Medulla oblongata (tissue), 1 donor: ENCODE data around the gene ZFTA.
"Not testable (repeated sequence)": the region's sequence is repeated elsewhere in the genome, so short reads cannot be mapped to it uniquely, and the experiment has no call there.

Experiments used
- DNase-seq: peaks from one replicate; pipeline ENCODE4 v3.0.0-alpha.2; 2015; ENCODE audit errors: extremely low spot score

ZFTA gene

DNA sequence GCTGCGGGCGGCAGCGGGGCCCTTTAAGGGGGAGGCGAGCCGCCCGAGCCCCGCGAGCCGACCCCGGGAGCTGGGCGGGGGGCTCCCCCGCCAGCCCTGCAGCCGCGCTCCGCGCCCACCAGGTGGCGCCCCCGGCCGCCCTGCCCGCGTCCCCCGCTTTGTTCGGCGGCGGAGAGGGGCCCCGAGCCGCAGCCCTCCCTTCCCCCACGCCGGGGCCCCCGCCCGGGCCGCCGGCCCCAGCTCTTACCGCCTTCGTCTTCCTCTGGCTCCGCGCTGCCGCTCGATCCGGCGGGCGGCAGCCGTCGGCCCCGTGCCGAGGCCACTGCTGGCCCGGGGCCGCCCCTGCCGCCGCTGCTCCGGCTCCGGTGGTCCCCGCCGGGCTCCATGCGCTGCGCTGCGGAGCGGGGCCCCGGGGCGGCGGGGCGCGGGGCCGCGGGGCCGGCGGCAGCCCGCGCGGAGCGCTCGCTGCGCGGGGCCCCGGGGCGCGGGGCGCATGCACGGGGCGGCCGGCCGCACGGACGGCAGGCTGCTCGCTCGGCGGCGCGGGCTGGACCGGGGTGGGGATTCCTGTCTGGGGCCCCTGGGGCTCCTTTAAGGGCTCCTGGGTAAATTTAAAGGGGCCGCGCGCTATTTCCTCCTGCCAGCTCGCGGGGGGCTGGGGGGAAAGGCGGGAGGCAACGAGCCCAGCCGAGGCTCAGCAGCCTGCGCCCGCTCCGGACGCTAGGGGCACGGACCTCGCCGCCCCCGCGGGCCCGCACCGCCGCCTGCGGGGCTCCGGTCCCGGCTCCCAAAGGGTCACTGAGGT lies at the start of gene ZFTA:
ZFTA (minus strand) TSS at position 539 of the 805 bp plus-strand sequence; CDS start at position 386, 153 bp downstream.
- peak; percentile 45 for DNase-seq

DNA sequence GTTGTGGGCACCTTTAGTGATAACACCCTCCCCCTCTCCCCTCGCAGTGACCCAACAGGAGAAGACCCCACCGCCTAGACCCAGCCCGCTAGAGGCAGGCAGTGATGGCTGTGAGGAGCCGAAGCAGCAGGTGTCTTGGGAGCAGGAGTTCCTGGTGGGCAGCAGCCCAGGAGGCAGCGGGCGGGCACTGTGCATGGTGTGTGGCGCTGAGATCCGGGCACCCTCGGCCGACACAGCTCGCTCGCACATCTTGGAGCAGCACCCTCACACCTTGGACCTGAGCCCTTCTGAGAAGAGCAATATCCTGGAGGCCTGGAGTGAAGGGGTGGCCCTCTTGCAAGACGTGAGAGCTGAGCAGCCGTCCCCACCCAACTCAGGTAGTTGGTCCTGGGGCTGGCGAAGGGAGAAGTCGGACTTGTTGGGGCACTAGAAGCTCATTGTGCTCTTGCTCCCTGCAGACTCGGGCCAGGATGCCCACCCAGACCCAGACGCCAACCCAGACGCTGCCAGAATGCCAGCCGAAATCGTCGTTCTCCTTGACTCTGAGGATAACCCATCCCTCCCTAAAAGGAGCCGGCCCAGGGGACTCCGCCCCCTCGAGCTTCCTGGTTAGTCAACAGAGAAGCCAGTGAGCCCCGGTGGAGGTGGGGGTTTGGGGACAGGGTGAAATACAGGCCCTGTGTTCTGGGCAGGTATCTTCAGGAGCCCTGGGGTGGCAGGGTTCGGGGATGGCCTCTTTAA lies 49.4 kb upstream of the ZFTA start:
- no peak for DNase-seq

DNA sequence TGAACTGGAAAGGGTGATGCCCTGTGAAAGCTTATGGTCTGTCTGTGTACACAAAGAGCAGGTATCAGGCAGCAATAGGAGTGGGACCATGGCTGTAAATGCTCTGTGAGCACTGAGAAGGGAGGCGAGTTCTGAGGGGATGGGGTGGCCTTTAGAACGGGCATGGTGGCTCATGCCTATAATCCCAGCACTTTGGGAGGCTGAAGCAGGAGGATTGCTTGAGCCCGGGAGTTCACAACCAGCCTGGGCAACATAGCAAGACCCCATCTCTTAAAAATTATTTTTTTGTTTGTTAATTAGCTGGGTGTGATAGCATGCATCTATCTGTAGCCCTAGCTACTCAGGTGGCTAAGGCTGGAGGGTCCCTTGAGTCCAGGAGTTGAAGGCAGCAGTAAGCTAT lies 48.2 kb upstream of the ZFTA start:
- no peak for DNase-seq

DNA sequence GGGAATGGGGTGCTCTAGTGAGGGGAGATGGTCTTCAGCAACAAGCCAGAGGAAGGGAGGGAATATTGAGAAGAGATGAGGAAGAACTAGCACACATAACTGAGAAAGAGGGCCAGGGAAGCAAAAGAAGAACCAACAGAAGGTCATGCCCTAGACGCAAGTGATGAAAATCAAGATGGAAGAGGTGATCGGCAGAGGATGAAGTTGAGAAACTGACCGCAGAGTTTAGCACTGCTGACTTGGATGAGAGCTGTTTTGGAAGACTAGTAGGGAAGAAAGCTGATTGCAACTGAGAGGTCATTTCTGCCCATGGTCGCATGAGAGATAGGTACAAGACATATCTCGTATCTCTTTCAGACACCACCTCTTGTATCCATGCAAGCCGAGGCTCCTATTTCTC lies 47.6 kb upstream of the ZFTA start:
- no peak for DNase-seq

DNA sequence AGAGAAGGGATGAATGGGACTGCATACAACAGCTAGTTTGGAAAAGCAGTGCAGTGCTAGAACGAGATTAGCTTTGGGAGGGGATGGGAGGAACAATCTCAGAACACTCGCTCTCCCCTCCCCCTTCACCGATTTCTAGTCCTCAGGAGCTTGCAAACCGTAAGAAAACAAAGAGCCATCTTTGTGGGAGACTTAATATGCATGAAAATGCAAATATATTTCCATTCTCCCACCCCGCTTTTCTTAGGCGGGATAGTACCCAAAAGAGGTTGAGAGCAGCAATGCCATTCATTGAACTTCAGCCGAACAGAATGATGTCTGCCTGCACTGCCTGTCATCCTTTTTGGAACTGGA lies 45.8 kb upstream of the ZFTA start:
- DNase-seq = no peak

DNA sequence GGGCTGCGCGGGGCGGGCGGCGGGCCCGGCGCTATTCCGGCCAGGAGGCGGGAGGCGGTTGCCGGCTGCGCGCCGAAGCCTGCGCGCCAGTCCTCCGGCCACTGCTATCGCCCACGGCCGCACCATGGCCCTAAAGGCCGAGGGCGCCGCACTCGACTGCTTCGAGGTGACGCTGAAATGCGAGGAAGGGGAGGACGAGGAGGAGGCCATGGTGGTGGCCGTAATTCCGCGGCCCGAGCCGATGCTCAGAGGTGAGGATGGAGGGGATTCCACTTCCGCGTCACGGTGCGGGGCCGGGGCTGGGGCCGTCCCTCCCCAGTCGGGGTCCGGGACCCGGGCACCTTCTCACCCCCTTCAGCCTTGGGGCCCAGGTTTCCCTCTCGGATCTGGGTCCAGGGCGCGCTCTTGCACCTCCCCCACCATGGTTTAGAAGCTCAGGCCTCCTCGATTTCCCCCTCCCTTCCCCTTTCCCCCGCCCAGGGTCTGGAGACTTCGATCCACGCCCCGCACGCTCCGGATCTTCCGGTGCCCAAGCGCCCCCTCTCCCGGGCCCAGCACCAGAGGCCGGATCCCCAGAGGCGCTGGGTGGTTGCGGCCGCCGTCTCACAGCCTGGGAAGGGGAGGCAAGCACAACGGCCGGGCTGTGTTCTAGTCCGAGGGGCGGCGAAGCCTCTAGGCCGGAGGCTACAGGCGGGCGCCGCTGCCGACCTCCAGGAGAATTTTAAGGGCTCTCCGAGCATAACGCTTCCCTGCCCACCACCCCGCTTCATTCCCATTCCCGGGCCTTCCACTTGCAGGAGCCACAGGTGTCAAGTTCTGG lies 45.2 kb upstream of the ZFTA start:
- DNase-seq = peak; percentile 69

DNA sequence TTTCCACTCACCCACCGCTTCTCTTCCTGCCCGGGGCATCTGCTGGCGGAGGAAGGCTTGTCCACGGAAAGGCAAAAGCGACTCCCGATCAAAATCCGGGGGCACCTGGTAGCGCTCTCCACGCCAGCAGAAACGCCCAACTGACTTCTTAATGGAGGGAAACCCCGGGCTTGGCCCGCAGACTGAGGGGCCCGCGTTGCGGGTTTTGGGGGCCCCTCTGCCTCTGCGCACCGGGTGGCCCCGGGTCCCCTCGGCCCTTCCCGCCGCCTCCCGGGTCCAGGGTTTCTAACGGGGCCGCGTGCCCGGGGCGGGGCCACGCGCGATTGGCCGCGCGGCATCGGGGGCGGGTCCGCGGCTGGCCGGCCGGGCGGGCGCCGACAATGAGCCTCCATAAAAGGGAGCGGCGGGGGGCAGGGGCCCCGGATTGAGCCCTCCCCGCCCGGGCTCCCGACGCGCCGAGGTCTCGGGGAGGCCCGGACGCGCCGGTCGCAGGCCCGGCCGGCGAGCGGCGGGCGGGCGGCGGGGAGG lies 44.5 kb upstream of the ZFTA start, which contains the start of gene SPINDOC:
SPINDOC (plus strand) TSS at position 422 of the 528 bp plus-strand sequence. CDS start 231 bp downstream, outside the sequence.
- peak; percentile 87 for DNase-seq

DNA sequence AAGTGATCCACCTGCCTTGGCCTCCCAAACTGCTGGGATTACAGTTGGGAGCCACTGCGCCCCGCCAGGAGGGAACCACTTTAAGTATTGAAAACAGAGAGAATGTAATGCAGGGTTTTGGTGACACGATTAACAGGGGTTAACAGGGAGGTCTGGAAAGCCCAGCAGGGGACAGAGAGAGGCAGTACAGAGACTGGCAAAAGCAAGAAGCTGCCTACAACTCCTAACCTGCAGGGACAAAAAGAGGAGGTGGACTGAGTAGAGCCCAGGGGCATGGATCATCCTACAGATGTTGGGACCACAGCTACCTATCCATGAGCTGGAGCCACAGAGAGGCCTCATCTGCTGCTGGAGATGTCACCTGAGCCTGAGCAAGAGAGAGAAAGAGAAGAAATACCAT lies 42.9 kb upstream of the ZFTA start:
- no peak for DNase-seq

DNA sequence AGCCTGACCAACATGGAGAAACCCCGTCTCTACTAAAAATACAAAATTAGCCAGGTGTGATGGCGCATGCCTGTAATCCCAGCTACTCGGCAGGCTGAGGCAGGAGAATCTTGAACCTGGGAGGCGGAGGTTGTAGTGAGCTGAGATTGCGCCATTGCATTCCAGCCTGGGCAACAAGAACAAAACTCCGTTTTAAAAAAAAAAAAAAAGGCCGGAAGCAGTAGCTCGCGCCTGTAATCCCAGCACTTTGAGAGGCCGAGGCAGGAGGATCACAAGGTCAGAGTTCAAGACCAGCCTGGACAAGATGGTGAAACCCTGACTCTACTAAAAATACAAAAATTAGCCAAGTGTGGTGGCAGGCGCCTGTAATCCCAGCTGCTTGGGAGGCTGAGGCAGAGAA lies 41.8 kb upstream of the ZFTA start:
- not testable (repeated sequence) for DNase-seq

DNA sequence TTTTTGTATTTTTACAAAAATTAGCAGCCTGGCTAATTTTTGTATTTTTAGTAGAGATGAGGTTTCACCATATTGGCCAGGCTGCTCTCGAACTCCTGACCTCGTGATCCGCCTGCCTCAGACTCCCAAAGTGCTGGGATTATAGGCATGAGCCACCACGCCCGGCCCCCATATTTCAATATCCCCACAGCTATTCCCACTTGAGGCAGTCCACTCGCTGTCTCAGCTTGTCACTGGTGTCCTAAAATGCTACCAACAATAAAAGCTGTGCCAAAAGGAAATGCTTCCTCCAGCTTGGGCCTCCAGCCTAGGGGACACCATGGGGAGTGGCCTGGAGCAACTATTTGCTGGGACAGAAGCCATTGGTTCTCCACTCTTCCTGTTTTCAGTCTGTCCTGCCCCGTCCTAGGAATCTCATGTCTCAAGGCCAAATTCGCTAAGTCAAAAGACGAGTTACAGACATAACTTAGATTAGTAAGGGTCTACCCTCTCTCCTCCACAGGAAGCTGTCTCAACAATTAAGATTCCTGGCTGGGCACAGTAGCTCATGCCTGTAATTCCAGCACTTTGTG lies 37.4 kb upstream of the ZFTA start:
- DNase-seq = no peak

DNA sequence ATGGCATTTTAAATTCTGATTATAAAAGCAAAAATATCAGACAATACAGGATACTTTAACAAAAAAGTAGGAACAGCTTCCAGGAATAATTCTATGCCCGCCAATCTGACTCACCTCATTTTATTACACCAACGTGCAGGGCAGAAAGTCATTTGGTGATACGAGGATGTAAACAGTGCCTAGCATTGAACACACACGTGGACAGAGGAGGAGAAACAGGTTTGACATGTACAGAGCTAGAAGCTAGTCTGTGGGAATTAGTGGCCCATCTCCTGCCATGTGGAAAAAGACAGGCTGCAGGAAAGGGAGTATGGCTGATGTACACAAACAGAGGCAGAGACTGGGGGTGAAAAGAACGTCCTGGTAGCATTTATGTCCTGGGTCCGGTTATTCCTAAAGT lies 35.7 kb upstream of the ZFTA start:
- DNase-seq = no peak

DNA sequence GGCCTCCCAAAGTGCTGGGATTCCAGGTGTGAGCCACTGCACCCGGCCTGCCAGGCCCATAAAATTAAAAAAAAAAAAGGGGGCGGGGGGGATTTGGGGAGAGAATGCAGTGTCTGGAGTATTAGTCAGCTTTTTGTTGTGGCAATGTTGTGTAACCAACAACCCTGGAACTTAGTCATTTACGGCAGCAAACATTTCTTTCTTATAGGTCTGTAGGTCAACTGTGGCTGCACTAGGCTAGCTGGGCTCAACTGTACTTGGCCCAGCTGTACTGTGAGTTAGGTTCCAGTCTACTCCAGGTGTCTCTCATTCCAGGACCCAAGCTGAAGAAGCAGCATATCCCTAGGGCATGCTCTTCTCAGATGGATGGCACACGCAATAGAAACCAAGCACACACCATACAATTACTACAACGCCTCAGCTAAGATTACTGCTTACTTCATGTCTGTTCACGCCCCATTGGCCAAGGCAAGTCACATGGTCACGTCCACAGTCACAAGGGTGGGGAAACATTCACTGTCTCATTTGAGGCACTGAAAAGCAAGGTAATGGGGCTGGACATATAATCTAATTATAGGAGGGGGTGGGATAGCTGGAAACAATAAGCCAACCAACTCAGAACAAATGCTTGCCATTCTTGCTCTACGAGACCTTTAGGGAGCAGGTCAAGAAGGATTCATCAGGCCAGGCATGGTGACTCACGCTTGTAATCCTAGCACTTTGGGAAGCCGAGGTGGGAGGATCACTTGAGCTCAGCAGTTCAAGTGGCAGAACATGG lies 34.3 kb upstream of the ZFTA start:
- DNase-seq = no peak

DNA sequence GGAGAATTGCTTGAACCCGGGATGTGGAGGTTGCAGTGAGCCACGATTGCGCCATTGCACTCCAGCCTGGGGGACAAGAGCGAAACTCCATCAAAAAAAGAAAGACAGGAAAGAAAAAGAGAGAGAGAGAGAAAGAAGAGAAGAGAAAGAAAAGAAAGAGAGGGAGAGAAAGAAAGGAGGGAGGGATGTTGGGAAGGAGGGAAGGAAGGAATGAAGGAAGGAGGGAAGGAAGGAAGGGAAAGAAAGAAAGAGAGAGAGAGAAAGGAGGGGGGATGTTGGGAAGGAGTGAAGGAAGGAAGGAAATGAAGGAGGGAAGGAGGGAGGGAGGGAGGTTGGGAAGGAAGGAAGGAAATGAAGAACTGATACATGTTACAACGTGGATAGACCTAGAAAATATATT lies 32.3 kb upstream of the ZFTA start:
- DNase-seq = no peak

DNA sequence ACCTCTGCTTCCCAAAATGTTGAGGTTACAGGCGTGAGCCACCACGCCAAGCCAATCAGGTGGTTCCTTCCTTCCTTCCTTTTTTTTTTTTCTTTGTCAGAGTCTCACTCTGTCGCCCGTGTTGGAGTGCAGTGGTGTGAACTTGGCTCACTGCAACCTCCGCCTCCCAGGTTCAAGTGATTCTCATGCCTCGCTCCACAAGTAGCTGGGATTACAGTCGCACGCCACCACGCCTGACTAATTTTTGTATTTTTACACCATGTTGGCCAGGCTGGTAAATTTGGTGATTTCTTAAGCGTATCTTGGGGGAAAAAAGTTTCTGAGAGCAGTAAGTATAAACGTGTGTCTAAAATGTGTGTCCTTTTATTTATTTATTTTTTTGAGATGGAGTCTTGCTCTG lies 26.5 kb upstream of the ZFTA start:
- no peak for DNase-seq

DNA sequence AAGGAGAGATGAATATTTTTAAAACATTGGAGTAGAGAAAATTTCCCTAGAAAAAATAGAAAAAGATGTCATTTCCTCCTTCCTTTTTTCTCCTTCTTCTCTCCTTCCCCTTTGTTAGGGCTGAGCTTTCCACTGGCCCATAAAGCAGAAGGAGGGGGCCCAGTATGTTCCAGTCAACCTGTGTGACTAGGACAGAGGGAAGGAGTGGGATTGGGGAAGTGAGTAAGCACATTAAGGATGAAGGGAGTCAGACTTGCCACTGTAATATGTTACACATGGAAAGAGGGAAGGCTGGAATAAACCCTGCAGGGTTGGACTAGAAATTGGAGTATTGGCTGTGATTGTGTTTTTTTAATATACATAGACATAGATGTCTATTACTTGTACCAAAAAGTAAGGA lies 24.6 kb upstream of the ZFTA start:
- DNase-seq = no peak

DNA sequence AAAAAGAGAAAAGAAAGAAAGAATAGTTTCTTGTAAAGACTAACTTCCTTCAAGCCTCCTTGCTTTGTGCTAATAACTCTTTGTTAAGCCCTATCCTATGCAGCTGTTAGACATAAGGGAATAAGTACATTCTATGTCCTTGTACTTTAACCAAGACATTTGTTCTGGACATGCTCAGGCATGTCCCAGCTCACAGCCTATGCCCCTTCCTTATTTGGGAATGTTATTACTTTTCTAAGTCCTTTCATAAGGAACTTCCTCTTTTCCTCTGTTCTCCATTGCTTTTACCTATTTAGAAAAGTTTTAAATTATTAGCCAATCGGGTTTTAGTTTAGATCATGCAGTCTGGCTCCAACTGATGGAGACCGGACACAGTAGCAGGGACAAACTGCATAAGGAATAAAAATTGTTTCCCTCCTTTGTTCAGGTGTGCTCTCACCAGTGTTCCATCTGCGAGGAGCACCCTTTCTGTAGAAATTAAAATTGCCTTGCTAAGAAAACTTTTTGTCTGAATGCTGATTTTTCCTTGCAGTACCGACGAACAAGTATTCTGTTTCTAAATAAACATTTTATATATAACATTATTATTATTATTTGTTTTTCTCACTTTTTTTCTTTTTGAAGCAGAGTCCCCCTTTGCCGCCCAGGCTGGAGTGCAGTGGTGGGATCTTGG lies 23.1 kb upstream of the ZFTA start:
- DNase-seq = no peak

DNA sequence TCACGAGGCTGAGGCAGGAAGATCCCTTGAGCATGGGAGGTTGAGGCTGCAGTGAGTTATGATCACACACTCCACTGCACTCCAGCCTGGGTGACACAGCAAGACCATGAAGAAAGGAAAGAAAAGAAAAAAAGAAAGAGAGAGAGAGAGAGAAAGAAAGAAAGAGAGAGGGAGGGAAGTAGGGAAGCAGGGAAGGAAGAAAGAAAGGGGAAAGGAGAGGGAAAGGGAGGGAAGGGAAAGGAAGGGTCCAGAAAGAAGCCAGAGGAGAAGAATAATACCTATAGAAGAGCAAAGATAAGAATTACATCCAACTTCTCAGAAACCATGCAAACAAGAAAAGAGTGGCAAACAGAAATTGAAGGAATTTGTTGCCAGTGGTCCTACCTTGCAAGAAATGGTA lies 17.2 kb upstream of the ZFTA start:
- no peak for DNase-seq

DNA sequence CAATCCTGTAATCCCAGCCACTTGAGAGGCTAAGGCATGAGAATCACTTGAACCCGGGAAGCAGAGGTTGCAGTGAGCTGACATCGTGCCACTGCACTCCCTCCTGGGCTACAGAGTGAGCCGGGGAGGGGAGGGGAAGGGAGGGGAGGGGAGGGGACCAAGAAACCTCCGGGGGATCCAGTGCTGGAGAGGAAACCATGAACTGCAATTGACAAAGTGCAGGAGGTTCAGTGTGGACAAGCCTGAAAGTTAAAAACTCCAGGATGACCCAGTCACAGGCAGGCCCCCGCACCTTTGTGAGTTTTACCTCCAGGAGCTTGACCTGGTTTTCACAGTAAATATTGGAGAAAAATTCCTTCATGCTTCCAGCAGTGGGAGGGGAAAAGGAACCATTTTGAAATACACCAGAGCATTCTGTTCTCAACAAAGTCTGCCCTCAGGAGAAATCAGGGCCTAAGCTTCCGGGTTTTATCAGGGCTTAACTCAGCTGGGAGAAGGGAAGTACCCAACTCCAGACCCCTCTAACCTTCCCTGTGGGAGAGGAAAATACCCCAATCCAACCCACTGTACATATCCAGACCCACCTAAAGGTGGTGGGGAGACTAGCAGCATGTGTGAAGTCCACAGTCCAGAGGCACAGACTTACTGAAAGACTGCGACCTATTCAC lies 15.5 kb upstream of the ZFTA start:
- DNase-seq = no peak

DNA sequence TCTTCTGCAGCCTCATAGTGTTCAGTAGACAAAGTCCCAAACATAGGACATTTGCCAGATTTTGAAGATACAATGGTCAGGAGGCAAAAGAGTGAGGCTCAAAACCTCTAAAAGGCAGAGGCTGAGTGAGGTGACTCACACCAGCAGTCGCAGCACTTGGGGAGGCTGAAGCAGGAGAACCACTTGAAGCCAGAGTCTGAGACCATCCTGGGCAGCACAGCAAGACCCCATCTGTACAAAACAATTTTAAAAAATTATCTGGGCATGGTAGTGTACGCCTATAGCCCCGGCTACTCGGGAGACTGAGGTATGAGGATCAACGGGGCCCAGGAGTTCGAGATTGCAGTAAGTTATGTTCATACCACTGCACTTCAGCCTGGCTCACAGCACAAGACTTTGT lies 14.2 kb upstream of the ZFTA start:
- DNase-seq = no peak

DNA sequence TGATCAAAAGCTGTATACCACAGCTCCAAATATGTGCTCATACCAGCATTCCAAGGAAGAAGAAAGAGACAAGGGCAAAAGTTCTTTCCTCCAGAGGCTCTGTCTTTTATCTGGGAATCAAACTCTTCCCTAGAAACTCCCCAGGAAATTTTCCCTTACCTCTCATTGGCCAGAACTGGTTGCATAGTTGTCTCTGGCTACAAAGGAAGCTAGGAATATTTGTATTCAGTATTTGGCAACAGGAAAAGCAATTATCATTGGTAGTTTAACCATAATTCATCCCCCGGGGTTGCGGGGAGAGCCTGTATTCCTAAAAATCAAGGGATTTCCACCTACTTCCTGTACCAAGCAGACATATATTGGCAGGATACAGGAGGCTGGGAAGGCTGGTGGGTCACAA lies 10.5 kb upstream of the ZFTA start:
- DNase-seq = no peak
